K562 (cell line): ENCODE measurements around the gene KIF5C. TPM values are rescaled to one million over a fixed set of nuclear protein-coding genes. Genes with fewer than 3 reads are reported as not detected.

ENCODE experiments used
- ATF7 ChIP-seq: fragments of 450-650 bp; IDR thresholded peaks from 2 replicates; pipeline ENCODE4 v1.7.1; 2014; ENCODE audit warnings: mild to moderate bottlenecking, moderate library complexity
- ERF ChIP-seq: fragments of 450-650 bp; formaldehyde crosslinking; IDR thresholded peaks from 2 replicates; pipeline ENCODE4 v1.4.0; 2020; ENCODE audit warnings: mild to moderate bottlenecking, mixed read lengths
- GTF2F1 ChIP-seq: IDR thresholded peaks from 2 replicates; pipeline ENCODE4 v1.6.1; 2011; ENCODE audit warnings: low read depth, low read length, improper control_type of control experiment
- HINFP ChIP-seq: fragments of 450-650 bp; conservative IDR thresholded peaks from 2 replicates; pipeline ENCODE4 v1.6.1; 2016; ENCODE audit warnings: missing genetic modification characterization, low read depth, mild to moderate bottlenecking, control low read depth, missing compliant biosample characterization
- HSF4 ChIP-seq: fragments of 250-450 bp; sonication (Bioruptor Pico); IDR thresholded peaks from 2 replicates; pipeline ENCODE4 v2.1.2; 2022; ENCODE audit warnings: mild to moderate bottlenecking, moderate library complexity, borderline replicate concordance
- KDM2B ChIP-seq: fragments of 250-450 bp; sonication (Bioruptor Pico); IDR thresholded peaks from 2 replicates; pipeline ENCODE4 v1.8.0; 2021; ENCODE audit warnings: mild to moderate bottlenecking, moderate library complexity
- LARP7 ChIP-seq: fragments of 450-650 bp; IDR thresholded peaks from 2 replicates; pipeline ENCODE4 v1.6.1; 2016
- NCOA6 ChIP-seq: fragments of 450-650 bp; IDR thresholded peaks from 2 replicates; pipeline ENCODE4 v1.6.1; 2017; ENCODE audit warnings: mild to moderate bottlenecking
- NFXL1 ChIP-seq: fragments of 450-650 bp; formaldehyde crosslinking; IDR thresholded peaks from 2 replicates; pipeline ENCODE4 v1.4.0; 2021; ENCODE audit warnings: mild to moderate bottlenecking
- RAD21 ChIP-seq, 2 experiments: fragments of 250-450 bp in 1 of 2; fragments of 450-650 bp in 1 of 2; sonication (Bioruptor Pico) in 1 of 2; formaldehyde crosslinking in 1 of 2; IDR thresholded peaks in 1 of 2; conservative IDR thresholded peaks in 1 of 2; 2 replicates each; pipeline versions ENCODE4 v1.4.0 to v1.8.0; 2020 to 2022; ENCODE audit warnings: mild to moderate bottlenecking in 2 of 2, moderate library complexity in 1 of 2
- YY1 ChIP-seq, 3 experiments: IDR thresholded peaks; 2 replicates each; pipeline ENCODE4 v1.6.1; 2011; ENCODE audit warnings: low read length in 2 of 3, mild to moderate bottlenecking in 2 of 3, moderate library complexity in 2 of 3, borderline replicate concordance in 1 of 3, control low read depth in 1 of 3, low read depth in 1 of 3; ENCODE audit not compliant: insufficient read depth in 3 of 3, insufficient replicate concordance in 2 of 3, control insufficient read depth in 1 of 3, insufficient read length in 1 of 3; ENCODE audit errors: extremely low read depth in 1 of 3
- ZNF76 ChIP-seq: fragments of 250-450 bp; sonication (Bioruptor Pico); IDR thresholded peaks from 2 replicates; pipeline ENCODE4 v1.4.0; 2020; ENCODE audit warnings: mild to moderate bottlenecking, moderate library complexity, borderline replicate concordance
- ZNF79 ChIP-seq: fragments of 250-450 bp; sonication (Bioruptor Pico); IDR thresholded peaks from 2 replicates; pipeline ENCODE4 v1.4.0; 2020; ENCODE audit warnings: low read depth, mild to moderate bottlenecking, moderate library complexity
- polyA plus RNA-seq, 8 experiments: library from polyadenylated mRNA; depleted of rRNA in 4 of 8; stranded (reverse) in 5 of 8; unstranded in 3 of 8; fragments of >200 nt; fragmentation: Nextera tagmentation in 2 of 8; fragmentation: Illumina TruSeq in 1 of 8; extraction: Ambion mirVana in 2 of 8; extraction: Trizol in 1 of 8; gene quantifications; 2 replicates each; pipeline versions ENCODE4 v1.2.1 to v1.2.3, GENCODE V29; 2011 to 2014; ENCODE audit warnings: inconsistent platforms in 1 of 8, missing spikeins in 1 of 8
- total RNA-seq, 7 experiments: library from RNA; depleted of rRNA in 6 of 7; stranded (reverse); fragments of >200 nt in 6 of 7; fragmentation: Illumina TruSeq in 2 of 7; extraction: Trizol in 2 of 7; gene quantifications; 2 replicates each; pipeline versions ENCODE4 v1.2.1 to v1.2.3, GENCODE V29; 2011 to 2021; ENCODE audit warnings: low replicate concordance in 1 of 7

KIF5C gene
- total and polyA plus RNA-seq, 9 of the 15 experiments (the other 6 are each of a cell fraction or from before 2014, with no cell fraction given): 0.01 to 0.09 (median 0.01) TPM; not detected in 6

GRCh38 chr2:148867079-148867769 lies 7.8 kb upstream of the KIF5C start (continued):
- TF ChIP-seq ATF7 (no peak), NCOA6 (no peak), HSF4 (CRISPR knock-in tag) (no peak), LARP7 (no peak), ERF (CRISPR knock-in tag) (no peak), GTF2F1 (no peak), ZNF76 (CRISPR knock-in tag) (no peak), HINFP (tag) (no peak), KDM2B (CRISPR knock-in tag) (no peak), NFXL1 (no peak), YY1 (IDR thresholded peaks at IDR 0.05; ENCODE audit: borderline replicate concordance in 1 of 3, control insufficient read depth in 1 of 3, extremely low read depth in 1 of 3, insufficient read depth in 3 of 3, insufficient read length in 1 of 3, insufficient replicate concordance in 2 of 3, low read depth in 1 of 3, low read length in 2 of 3) (no peak), RAD21 (CRISPR knock-in tag; conservative IDR thresholded peaks at IDR 0.05 in 1 of 2, IDR thresholded peaks at IDR 0.05 in 1 of 2) (no peak), ZNF79 (CRISPR knock-in tag) (no peak)
- TF ChIP-seq, all 486 proteins: peak for 0
